ENCODE measurements around the gene RAP1GAP2. TPM values are rescaled to one million over a fixed set of nuclear protein-coding genes. Genes with fewer than 3 reads are reported as not detected.

Gene RAP1GAP2
- total RNA-seq, 2 donors from 2014 or later, result 28.9 to 48.3 TPM

DNA sequence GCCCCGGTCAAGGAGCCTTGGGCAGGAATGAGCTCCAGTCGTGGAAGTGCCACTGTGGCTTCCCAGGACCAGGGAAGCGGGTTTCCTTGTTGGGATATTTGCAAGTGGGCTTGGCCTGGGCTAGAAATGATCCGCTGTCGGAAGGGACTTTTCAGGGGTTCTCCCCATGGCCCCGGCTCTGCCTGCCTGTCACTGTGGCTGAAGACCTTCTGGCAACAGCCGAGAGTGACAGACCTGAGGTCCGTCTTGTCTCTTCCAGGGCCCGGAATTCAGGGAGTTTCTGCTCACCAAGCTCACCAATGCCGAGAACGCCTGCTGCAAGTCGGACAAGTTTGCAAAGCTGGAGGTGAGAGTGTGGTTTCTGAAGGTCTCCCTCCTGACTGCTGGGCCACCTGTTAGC lies 209.5 kb downstream of the RAP1GAP2 start:
- Histone ChIP-seq H3K27ac (no peak overlapping the region), H3K9me3 (no peaks in the 10 kb centered on the region), H3K4me3 (no peak overlapping the region), H3K4me1 (replicated peaks) (peaks cover 7% of the 10 kb centered on the region), H3K27me3 (replicated peaks; ENCODE audit: insufficient read depth) (no peaks in the 10 kb centered on the region), H3K36me3 (no peaks in the 10 kb centered on the region)
- 96% methylated on average over 12 of the region's 12 CpGs for WGBS
- DNase-seq (ENCODE audit: low spot score), result no peak
- TF ChIP-seq, protein P1, sequence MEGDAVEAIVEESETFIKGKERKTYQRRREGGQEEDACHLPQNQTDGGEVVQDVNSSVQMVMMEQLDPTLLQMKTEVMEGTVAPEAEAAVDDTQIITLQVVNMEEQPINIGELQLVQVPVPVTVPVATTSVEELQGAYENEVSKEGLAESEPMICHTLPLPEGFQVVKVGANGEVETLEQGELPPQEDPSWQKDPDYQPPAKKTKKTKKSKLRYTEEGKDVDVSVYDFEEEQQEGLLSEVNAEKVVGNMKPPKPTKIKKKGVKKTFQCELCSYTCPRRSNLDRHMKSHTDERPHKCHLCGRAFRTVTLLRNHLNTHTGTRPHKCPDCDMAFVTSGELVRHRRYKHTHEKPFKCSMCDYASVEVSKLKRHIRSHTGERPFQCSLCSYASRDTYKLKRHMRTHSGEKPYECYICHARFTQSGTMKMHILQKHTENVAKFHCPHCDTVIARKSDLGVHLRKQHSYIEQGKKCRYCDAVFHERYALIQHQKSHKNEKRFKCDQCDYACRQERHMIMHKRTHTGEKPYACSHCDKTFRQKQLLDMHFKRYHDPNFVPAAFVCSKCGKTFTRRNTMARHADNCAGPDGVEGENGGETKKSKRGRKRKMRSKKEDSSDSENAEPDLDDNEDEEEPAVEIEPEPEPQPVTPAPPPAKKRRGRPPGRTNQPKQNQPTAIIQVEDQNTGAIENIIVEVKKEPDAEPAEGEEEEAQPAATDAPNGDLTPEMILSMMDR (IDR thresholded peaks at IDR 0.05), result no peak
- intact Hi-C loops (cut with DNase I), result no loop called here

DNA sequence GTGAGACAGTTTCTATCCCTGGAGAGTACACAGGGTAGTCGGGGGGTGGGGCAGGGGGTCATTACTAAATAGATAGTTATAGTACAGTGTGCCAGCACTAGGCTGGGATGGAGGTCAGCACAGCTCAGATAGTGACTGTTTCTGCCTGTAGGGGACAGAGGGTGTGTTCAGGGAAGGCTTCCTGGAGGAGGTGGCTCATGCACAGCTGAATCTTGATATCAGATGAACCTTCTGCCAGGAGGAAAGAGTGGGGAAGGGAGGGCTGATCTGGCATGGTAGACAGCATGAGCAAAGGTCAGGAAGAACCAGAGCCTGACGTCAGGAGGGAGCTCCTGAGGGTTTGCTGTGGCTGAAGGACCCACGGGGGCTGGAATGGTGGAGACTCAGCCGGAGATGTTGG lies 210.6 kb downstream of the RAP1GAP2 start:
- Histone ChIP-seq H3K36me3 (no peaks in the 10 kb centered on the region), H3K4me3 (no peak overlapping the region), H3K27ac (no peak overlapping the region), H3K9me3 (no peaks in the 10 kb centered on the region), H3K27me3 (replicated peaks; ENCODE audit: insufficient read depth) (no peaks in the 10 kb centered on the region), H3K4me1 (replicated peaks) (peaks cover 7% of the 10 kb centered on the region)
- WGBS, result 77% methylated on average over 4 of the region's 4 CpGs
- intact Hi-C loops (cut with DNase I), result no loop called here
- no peak for DNase-seq (ENCODE audit: low spot score)
- TF ChIP-seq, protein P1 (IDR thresholded peaks at IDR 0.05), result no peak
- TF ChIP-seq POLR2AphosphoS5 (IDR thresholded peaks at IDR 0.05) (no peak), POLR2A (IDR thresholded peaks at IDR 0.05) (no peak)

DNA sequence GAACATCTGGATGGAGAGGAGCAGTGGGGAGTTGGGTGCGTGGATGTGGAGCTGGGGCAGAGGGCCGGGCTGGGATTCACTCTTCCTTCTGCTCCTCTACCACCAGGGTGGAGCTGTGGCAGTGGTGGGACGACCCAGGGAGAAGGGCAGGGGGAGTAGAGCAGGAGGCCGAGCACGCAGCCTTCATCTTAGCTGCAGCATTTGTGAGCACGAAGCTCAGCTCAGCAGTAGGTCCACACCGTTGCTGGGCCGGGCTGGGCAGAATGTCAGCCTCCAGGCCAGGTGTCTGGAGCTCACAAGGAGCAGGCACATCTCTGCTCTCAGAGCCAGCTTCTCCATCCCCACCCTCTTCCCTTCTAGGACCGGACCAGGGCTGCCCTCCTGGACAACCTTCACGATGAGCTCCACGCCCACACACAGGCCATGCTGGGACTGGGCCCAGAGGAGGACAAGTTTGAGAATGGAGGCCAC lies 211.4 kb downstream of the RAP1GAP2 start:
- Histone ChIP-seq H3K4me1 (replicated peaks) (peaks cover 7% of the 10 kb centered on the region), H3K27ac (no peak overlapping the region), H3K4me3 (no peak overlapping the region), H3K36me3 (no peaks in the 10 kb centered on the region), H3K27me3 (replicated peaks; ENCODE audit: insufficient read depth) (no peaks in the 10 kb centered on the region), H3K9me3 (no peaks in the 10 kb centered on the region)
- no peak for TF ChIP-seq POLR2A (IDR thresholded peaks at IDR 0.05)
- TF ChIP-seq POLR2AphosphoS5 (IDR thresholded peaks at IDR 0.05), result no peak
- intact Hi-C loops (cut with DNase I), result no loop called here
- 89% methylated on average over 11 of the region's 11 CpGs for WGBS
- no peak for DNase-seq (ENCODE audit: low spot score)

GRCh38 chr17:3008336-3009288 lies 212.4 kb downstream of the RAP1GAP2 start:
- DNase-seq (ENCODE audit: low spot score), result no peak
- TF ChIP-seq POLR2AphosphoS5 (IDR thresholded peaks at IDR 0.05) (no peak), POLR2A (IDR thresholded peaks at IDR 0.05) (no peak)
- TF ChIP-seq, protein P1 (IDR thresholded peaks at IDR 0.05), result no peak
- 85% methylated on average over 25 of the region's 25 CpGs for WGBS
- Histone ChIP-seq H3K4me3 (no peak overlapping the region), H3K9me3 (no peaks in the 10 kb centered on the region), H3K27ac (no peak overlapping the region), H3K4me1 (replicated peaks) (peaks cover 7% of the 10 kb centered on the region), H3K36me3 (no peaks in the 10 kb centered on the region), H3K27me3 (replicated peaks; ENCODE audit: insufficient read depth) (no peaks in the 10 kb centered on the region)
- intact Hi-C loops (cut with DNase I), result no loop called here

DNA sequence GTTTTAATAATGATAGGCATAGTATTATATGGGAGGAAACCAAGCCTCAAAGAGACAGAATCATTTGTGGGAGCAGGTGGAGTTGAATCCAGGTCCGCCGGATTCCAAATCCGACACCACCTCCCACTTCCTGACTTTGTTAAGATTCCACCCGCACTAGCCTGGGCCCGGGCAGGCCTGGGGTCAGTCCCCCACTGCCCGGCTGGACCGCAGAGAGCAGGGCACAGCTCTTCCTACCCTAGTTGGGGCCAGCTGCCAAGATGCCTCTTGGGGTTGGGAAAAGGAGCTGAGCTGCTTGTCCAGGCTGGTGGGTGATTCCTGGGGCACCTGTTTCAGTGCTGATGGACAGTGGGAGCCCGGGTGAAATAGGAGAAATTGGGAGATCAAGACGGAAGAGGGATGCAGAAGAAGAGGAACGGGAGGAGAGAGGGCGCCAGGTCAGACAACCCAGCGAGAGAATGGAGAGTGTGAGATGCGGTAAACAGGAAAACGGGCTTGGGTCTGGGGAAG lies 213.2 kb downstream of the RAP1GAP2 start:
- Histone ChIP-seq H3K4me3 (no peak overlapping the region), H3K9me3 (no peaks in the 10 kb centered on the region), H3K4me1 (replicated peaks) (peaks cover 6% of the 10 kb centered on the region), H3K36me3 (no peaks in the 10 kb centered on the region), H3K27me3 (replicated peaks; ENCODE audit: insufficient read depth) (no peaks in the 10 kb centered on the region), H3K27ac (no peak overlapping the region)
- no peak for DNase-seq (ENCODE audit: low spot score)
- TF ChIP-seq, protein P1 (IDR thresholded peaks at IDR 0.05), result no peak
- no peak for TF ChIP-seq POLR2A (IDR thresholded peaks at IDR 0.05)
- no peak for TF ChIP-seq POLR2AphosphoS5 (IDR thresholded peaks at IDR 0.05)
- 80% methylated on average over 14 of the region's 14 CpGs for WGBS
- intact Hi-C loops (cut with DNase I), result no loop called here
